Left lung (tissue), 10 donors: ENCODE measurements around the gene SVIL. TPM values are rescaled to one million over a fixed set of nuclear protein-coding genes. Genes with fewer than 3 reads are reported as not detected.
"Not testable (repeated sequence)": the region's sequence is repeated elsewhere in the genome, so short reads cannot be mapped to it uniquely, and the experiment has no call there.

Source experiments
- ATAC-seq: fragments of 200-7000 bp; cut with Tn5 transposase; one replicate; pipeline ENCODE4 v1.9.1; 2020; ENCODE audit warnings: moderate library complexity
- DNase-seq, 4 donors: peaks; one replicate each; pipeline ENCODE4 v3.0.0-alpha.2; 2013 to 2020
- H3K27ac ChIP-seq, 2 donors: fragments of 200-600 bp; sonication (generic) in 1 of 2; one replicate each; pipeline versions ENCODE4 v1.5.0 to v1.8.0; 2020 to 2021
- H3K27me3 ChIP-seq, 2 donors: fragments of 200-600 bp; sonication (generic) in 1 of 2; one replicate each; pipeline versions ENCODE4 v1.5.0 to v1.8.0; 2020 to 2021
- H3K36me3 ChIP-seq, 2 donors: fragments of 200-600 bp; sonication (generic) in 1 of 2; one replicate each; pipeline versions ENCODE4 v1.5.0 to v1.8.0; 2020 to 2021
- H3K4me1 ChIP-seq, 2 donors: fragments of 200-600 bp; one replicate each; pipeline ENCODE4 v1.8.0; 2021
- H3K4me3 ChIP-seq, 2 donors: fragments of 200-600 bp; sonication (generic) in 1 of 2; one replicate each; pipeline versions ENCODE4 v1.5.0 to v1.8.0; 2020 to 2021; ENCODE audit warnings: mild to moderate bottlenecking in 1 of 2
- H3K9me3 ChIP-seq, 2 donors: fragments of 200-600 bp; sonication (generic) in 1 of 2; one replicate each; pipeline versions ENCODE4 v1.5.0 to v1.8.0; 2020 to 2021
- CTCF ChIP-seq, 2 donors: fragments of 200-600 bp; sonication (generic) in 1 of 2; IDR thresholded peaks; one replicate each; pipeline versions ENCODE4 v1.5.0 to v1.8.0; 2021; ENCODE audit warnings: antibody characterized with exemption in 2 of 2
- intact Hi-C, 2 donors: fragments of 100-400 bp; cut with DNase I; formaldehyde crosslinking; loops; one replicate each; pipeline versions ENCODE4 v1.11.2 to v1.14.2; 2022
- polyA plus RNA-seq, 6 donors: library from polyadenylated mRNA; unstranded; fragments of 120-200 nt; gene quantifications; one replicate each; pipeline ENCODE4 v1.2.1, GENCODE V29; 2013; ENCODE audit not compliant: insufficient read length in 6 of 6
- total RNA-seq, 2 donors: library from RNA; stranded (reverse); fragmentation: NEBNext Ultra II Directional; extraction: Animal tissue kit (Norgen Biotek cat#: 25700); gene quantifications; one replicate each; pipeline ENCODE4 v1.2.1, GENCODE V29; 2021
- donor health status: DM: no; HTN: yes; CAD: no.
- donor health status: DM: no; HTN: no; CAD: no.

The SVIL gene
- total and polyA plus RNA-seq, 8 donors: 49.3 to 103 (median 54.9) TPM

GRCh38 chr10:29450405-29450804 is 184.4 kb downstream of the SVIL start:
- H3K4me1 ChIP-seq: peaks cover 0 to 15% of the 10 kb centered on the region in 2 donors
- no peak overlapping the region for H3K27ac ChIP-seq
- H3K4me3 ChIP-seq: no peak overlapping the region
- H3K36me3 ChIP-seq: peaks cover 0 to 12% of the 10 kb centered on the region in 2 donors
- H3K27me3 ChIP-seq: no peaks in the 10 kb centered on the region
- intact Hi-C loops: no loop called here
- DNase-seq: no peak
- no peak for TF ChIP-seq CTCF (IDR thresholded peaks at IDR 0.05)
- ATAC-seq: no peak
- no peaks in the 10 kb centered on the region for H3K9me3 ChIP-seq

GRCh38 chr10:29448756-29449592 is 185.8 kb downstream of the SVIL start:
- H3K27ac ChIP-seq, H3K36me3 ChIP-seq, H3K27me3 ChIP-seq, H3K4me3 ChIP-seq, H3K9me3 ChIP-seq: not testable (repeated sequence)
- intact Hi-C loops: loop anchor here in 1 of 2 donors (10.0 kb wide), 1 partner anchor 54 kb away; no protein-coding TSS in a partner anchor
- peak; percentile 97 for ATAC-seq
- TF ChIP-seq CTCF (IDR thresholded peaks at IDR 0.05): peak; percentile 76 to 90
- peak; percentile 48 to 97 (median 84) for DNase-seq
- peaks cover 2 to 15% of the 10 kb centered on the region in 2 donors for H3K4me1 ChIP-seq

- no peak for ATAC-seq
- Histone ChIP-seq H3K27ac (no peak overlapping the region), H3K9me3 (no peaks in the 10 kb centered on the region), H3K4me3 (no peak overlapping the region), H3K4me1 (peaks cover 5 to 15% of the 10 kb centered on the region in 2 donors), H3K27me3 (no peaks in the 10 kb centered on the region), H3K36me3 (no peaks in the 10 kb centered on the region)
- intact Hi-C loops: loop anchor here in 1 of 2 donors (10.0 kb wide), 1 partner anchor 53 kb away; no protein-coding TSS in a partner anchor
- TF ChIP-seq CTCF (IDR thresholded peaks at IDR 0.05): no peak
- DNase-seq: no peak
Measured at GRCh38 chr10:29448125-29448524, 186.6 kb downstream of the SVIL start.

- DNase-seq (no peak), ATAC-seq (no peak)
- Histone ChIP-seq H3K36me3 (no peaks in the 10 kb centered on the region), H3K9me3 (no peaks in the 10 kb centered on the region), H3K4me3 (no peak overlapping the region), H3K27me3 (no peaks in the 10 kb centered on the region), H3K4me1 (peaks cover 5 to 15% of the 10 kb centered on the region in 2 donors), H3K27ac (no peak overlapping the region)
- intact Hi-C loops: loop anchor here in 1 of 2 donors (10.0 kb wide), 1 partner anchor 52 kb away; no protein-coding TSS in a partner anchor
- no peak for TF ChIP-seq CTCF (IDR thresholded peaks at IDR 0.05)
Measured at GRCh38 chr10:29446327-29446726, 188.4 kb downstream of the SVIL start.

- DNase-seq (no peak), ATAC-seq (peak; percentile 35)
- no peaks in the 10 kb centered on the region for H3K36me3 ChIP-seq
- TF ChIP-seq CTCF (IDR thresholded peaks at IDR 0.05): no peak
- no peaks in the 10 kb centered on the region for H3K27me3 ChIP-seq
- H3K27ac ChIP-seq: no peak overlapping the region
- peaks cover 5 to 11% of the 10 kb centered on the region in 2 donors for H3K4me1 ChIP-seq
- intact Hi-C loops: loop anchor here in 1 of 2 donors (10.0 kb wide), 1 partner anchor 49 kb away; no protein-coding TSS in a partner anchor
- peaks cover 0 to 6% of the 10 kb centered on the region in 2 donors for H3K9me3 ChIP-seq
- H3K4me3 ChIP-seq: no peak overlapping the region
Measured at GRCh38 chr10:29443745-29444523, 190.8 kb downstream of the SVIL start.
